Activated CD4-positive, CD25-positive, alpha-beta regulatory T cell treated with anti-CD3 and anti-CD28 coated beads, Interleukin-2, amount 50 U/mL, for 16 hours (primary cell): ENCODE data around the gene DCTN2.
"Not testable (repeated sequence)": the region's sequence is repeated elsewhere in the genome, so short reads cannot be mapped to it uniquely, and the experiment has no call there.

Source experiments
- DNase-seq: peaks from one replicate; pipeline ENCODE4 v3.0.0-alpha.2; 2020; ENCODE audit warnings: low read depth, low spot score

Gene DCTN2

GRCh38 chr12:57528831-57529555 lies 18.0 kb downstream of the DCTN2 start:
- DNase-seq: no peak

GRCh38 chr12:57528176-57528575 lies 18.8 kb downstream of the DCTN2 start:
- no peak for DNase-seq

GRCh38 chr12:57527184-57527583 lies 19.8 kb downstream of the DCTN2 start:
- DNase-seq: no peak

GRCh38 chr12:57526477-57527126 lies 20.4 kb downstream of the DCTN2 start:
- no peak for DNase-seq

GRCh38 chr12:57525615-57526383 lies 21.2 kb downstream of the DCTN2 start:
- no peak for DNase-seq

- no peak for DNase-seq
Measured at GRCh38 chr12:57524814-57525614, 22.0 kb downstream of the DCTN2 start.

GRCh38 chr12:57523706-57524614 lies 23.0 kb downstream of the DCTN2 start:
- DNase-seq: no peak

GRCh38 chr12:57522887-57523705 lies 23.9 kb downstream of the DCTN2 start:
- DNase-seq: no peak

- peak; percentile 75 for DNase-seq
Measured at GRCh38 chr12:57522011-57522886, 24.7 kb downstream of the DCTN2 start, which contains the start of gene MBD6. MBD6 (plus strand) TSS chr12:57522824; CDS start chr12:57524304, 1,480 bp downstream.

- DNase-seq: no peak
Measured at GRCh38 chr12:57521525-57522010, 25.4 kb downstream of the DCTN2 start.

GRCh38 chr12:57520053-57520818 lies 26.8 kb downstream of the DCTN2 start, which contains the start of gene DDIT3:
DDIT3 (minus strand) TSS chr12:57520514; CDS start chr12:57517406, 3,108 bp downstream.
- DNase-seq: peak; percentile 99

GRCh38 chr12:57519796-57520052 lies 27.3 kb downstream of the DCTN2 start:
- DNase-seq: no peak

GRCh38 chr12:57518920-57519795 lies 27.8 kb downstream of the DCTN2 start:
- DNase-seq: no peak

GRCh38 chr12:57518176-57518919 lies 28.6 kb downstream of the DCTN2 start:
- DNase-seq: no peak

- not testable (repeated sequence) for DNase-seq
Measured at GRCh38 chr12:57517718-57518117, 29.3 kb downstream of the DCTN2 start.

- no peak for DNase-seq
Measured at GRCh38 chr12:57517187-57517586, 29.8 kb downstream of the DCTN2 start.
